GM12878 (cell line): Measurements from ENCODE around the gene HIRA. TPM values are rescaled to one million over a fixed set of nuclear protein-coding genes. Genes with fewer than 3 reads are reported as not detected.

Source experiments
- ATAC-seq: fragments of 200-7000 bp; cut with Tn5 transposase; 3 replicates; pipeline ENCODE4 v1.9.1; 2020; ENCODE audit warnings: mild to moderate bottlenecking, moderate library complexity
- BruUV-seq: library from RNA; stranded (reverse); fragments of 400-500 nt; replicated peaks from 2 replicates; lab custom pipeline; 2021; lab: Mats Ljungman, UMichigan
- CTCF ChIA-PET: fragments of 300-600 bp; sonication (Branson Sonifier 250); formaldehyde crosslinking; extraction: SDS; loops from one replicate; lab custom pipeline; 2021; ENCODE audit warnings: inconsistent platforms; lab: Yijun Ruan, JAX
- POLR2A ChIA-PET: fragments of 350-600 bp; formaldehyde crosslinking; extraction: SDS; loops from one replicate; lab custom pipeline; 2021; ENCODE audit warnings: inconsistent platforms; lab: Charles Lee
- RAD21 ChIA-PET: fragments of 300-600 bp; sonication (Branson Sonifier 250); formaldehyde crosslinking; loops from one replicate; lab custom pipeline; 2023; ENCODE audit warnings: antibody characterized with exemption; ENCODE audit not compliant: unreplicated experiment; lab: Charles Lee
- SMC1A ChIA-PET: fragments of 300-600 bp; sonication (Branson Sonifier 250); formaldehyde crosslinking; loops from one replicate; lab custom pipeline; 2023; ENCODE audit not compliant: unreplicated experiment, uncharacterized antibody; lab: Charles Lee
- DNase-seq: peaks from one replicate; pipeline ENCODE4 v3.0.0-alpha.2; 2011; ENCODE audit warnings: low read depth, low spot score
- FAIRE-seq: peaks from 3 replicates; lab custom pipeline; 2011; peaks lifted over from hg19 to GRCh38; lab: Jason Lieb, UNC
- H2AFZ ChIP-seq: 2 replicates; pipeline ENCODE4 v1.6.0; 2011; ENCODE audit warnings: low read depth, low read length, control low read depth; ENCODE audit not compliant: control insufficient read depth
- H3K27ac ChIP-seq: 2 replicates; pipeline ENCODE4 v1.5.1; 2011; ENCODE audit warnings: control low read depth; ENCODE audit not compliant: control insufficient read depth, insufficient read depth
- H3K27me3 ChIP-seq, 2 experiments: replicated peaks in 1 of 2; 2 replicates each; pipeline versions ENCODE4 v1.6.0 to v1.6.1; 2011; ENCODE audit warnings: low read length in 1 of 2; ENCODE audit not compliant: control insufficient read depth in 2 of 2, insufficient read depth in 2 of 2
- H3K36me3 ChIP-seq, 2 experiments: 2 replicates each; pipeline ENCODE4 v1.5.1; 2011; ENCODE audit warnings: low read length in 1 of 2; ENCODE audit not compliant: control insufficient read depth in 2 of 2, insufficient read depth in 2 of 2
- H3K4me1 ChIP-seq: 2 replicates; pipeline ENCODE4 v1.6.1; 2011; ENCODE audit warnings: mild to moderate bottlenecking, low read length, moderate library complexity, mixed read lengths; ENCODE audit not compliant: control insufficient read depth, insufficient read depth
- H3K4me2 ChIP-seq: 2 replicates; pipeline ENCODE4 v1.6.0; 2011; ENCODE audit warnings: control low read depth; ENCODE audit not compliant: control insufficient read depth, insufficient read depth
- H3K4me3 ChIP-seq: fragments of 200-600 bp; sonication (generic); 2 replicates; pipeline ENCODE4 v1.5.1; 2016
- H3K79me2 ChIP-seq: 2 replicates; pipeline ENCODE4 v1.6.0; 2011; ENCODE audit warnings: low read length; ENCODE audit not compliant: control insufficient read depth, insufficient read depth
- H3K9ac ChIP-seq: 2 replicates; pipeline ENCODE4 v1.8.0; 2011; ENCODE audit warnings: low read length, control low read depth, mixed read lengths; ENCODE audit not compliant: control insufficient read depth, insufficient read depth
- H3K9me3 ChIP-seq: replicated peaks from 3 replicates; pipeline ENCODE4 v1.5.1; 2011; ENCODE audit warnings: mild to moderate bottlenecking, low read length; ENCODE audit not compliant: control insufficient read depth, insufficient read depth
- H4K20me1 ChIP-seq: 2 replicates; pipeline ENCODE4 v1.6.0; 2011; ENCODE audit not compliant: control insufficient read depth, insufficient read depth
- CUX1 ChIP-seq: IDR thresholded peaks from 2 replicates; pipeline ENCODE4 v1.6.1; 2012; ENCODE audit warnings: improper control_type of control experiment, low read depth, low read length; ENCODE audit not compliant: insufficient replicate concordance
- E2F4 ChIP-seq: IDR thresholded peaks from 2 replicates; pipeline ENCODE4 v1.6.1; 2012; ENCODE audit warnings: low read depth, low read length, improper control_type of control experiment
- E2F8 ChIP-seq: fragments of 450-650 bp; IDR thresholded peaks from 2 replicates; pipeline ENCODE4 v1.6.1; 2018; ENCODE audit warnings: mild to moderate bottlenecking, low read depth, moderate library complexity; ENCODE audit not compliant: partially characterized antibody
- NR2C1 ChIP-seq: fragments of 450-650 bp; IDR thresholded peaks from 2 replicates; pipeline ENCODE4 v1.6.1; 2017; ENCODE audit warnings: antibody characterized with exemption, mild to moderate bottlenecking, moderate library complexity
- PKNOX1 ChIP-seq: fragments of 450-650 bp; IDR thresholded peaks from 2 replicates; pipeline ENCODE4 v1.6.1; 2016; ENCODE audit warnings: mild to moderate bottlenecking
- RBBP5 ChIP-seq: fragments of 200-600 bp; sonication (generic); conservative IDR thresholded peaks from 2 replicates; pipeline ENCODE4 v1.6.1; 2016
- RUNX3 ChIP-seq: IDR thresholded peaks from 2 replicates; pipeline ENCODE4 v1.6.1; 2012; ENCODE audit warnings: low read length, inconsistent platforms
- SMARCA5 ChIP-seq: fragments of 450-650 bp; IDR thresholded peaks from 2 replicates; pipeline ENCODE4 v1.6.1; 2017; ENCODE audit warnings: mild to moderate bottlenecking
- ZNF384 ChIP-seq: IDR thresholded peaks from 2 replicates; pipeline ENCODE4 v1.6.1; 2012; ENCODE audit warnings: low read depth, mild to moderate bottlenecking, low read length, improper control_type of control experiment, borderline replicate concordance
- WGBS: methylation state at CpG from one replicate; pipeline ENCODE4 v1.1.6; 2016; ENCODE audit warnings: low lambda C conversion rate; ENCODE audit not compliant: insufficient replicate concordance, insufficient coverage; ENCODE audit errors: missing lambda C conversion rate; 5-methylcytosine and 5-hydroxymethylcytosine counted together
- in situ Hi-C: fragments of 300-500 bp; cut with MboI; formaldehyde crosslinking; loops from 9 replicates; pipeline ENCODE4 v1.14.3; 2018; ENCODE audit warnings: mixed read lengths
- intact Hi-C: fragments of 100-400 bp; cut with micrococcal nuclease; formaldehyde crosslinking; loops from one replicate; pipeline ENCODE4 v1.14.2; 2022; ENCODE audit not compliant: unreplicated experiment
- polyA plus RNA-seq, 11 experiments: library from polyadenylated mRNA; depleted of rRNA in 4 of 11; unstranded in 6 of 11; stranded (reverse) in 5 of 11; fragments of >200 nt; fragmentation: Nextera tagmentation in 4 of 11; fragmentation: Illumina TruSeq in 1 of 11; extraction: Ambion mirVana in 4 of 11; extraction: Trizol in 1 of 11; gene quantifications; 1 replicate in 1 of 11; 2 replicates in 10 of 11; pipeline versions ENCODE4 v1.2.1 to v1.2.3, GENCODE V29; 2011 to 2016; ENCODE audit warnings: inconsistent platforms in 2 of 11, missing spikeins in 2 of 11, low read depth in 1 of 11
- total RNA-seq, 4 experiments: library from RNA; depleted of rRNA in 3 of 4; stranded (reverse); fragments of >200 nt in 3 of 4; fragmentation: Illumina TruSeq in 1 of 4; extraction: Trizol in 1 of 4; gene quantifications; 2 replicates each; pipeline versions ENCODE4 v1.2.1 to v1.2.3, GENCODE V29; 2013 to 2021

The HIRA gene
- total and polyA plus RNA-seq, 10 of the 15 experiments (the other 5 are each of a cell fraction or from before 2014, with no cell fraction given), result 0.34 to 32.7 (median 14.5) TPM

GRCh38 chr22:19377565-19378343 is 53.8 kb downstream of the HIRA start:
- in situ Hi-C loops, result no loop called here
- ATAC-seq, result no peak
- BruUV-seq, result no TSS peak
- RAD21 ChIA-PET, result no interaction called here
- Histone ChIP-seq H3K9me3 (no peaks in the 10 kb centered on the region), H3K4me2 (no peak overlapping the region), H3K4me3 (no peak overlapping the region), H3K9ac (no peak overlapping the region), H3K36me3 (peaks cover 27 to 28% of the 10 kb centered on the region in 2 experiments), H3K27ac (no peak overlapping the region), H3K79me2 (no peaks in the 10 kb centered on the region), H3K27me3 (no peaks in the 10 kb centered on the region), H4K20me1 (no peaks in the 10 kb centered on the region), H2AFZ (no peak overlapping the region), H3K4me1 (no peaks in the 10 kb centered on the region)
- CTCF ChIA-PET, result no interaction called here
- SMC1A ChIA-PET, result no interaction called here
- intact Hi-C loops, result no loop called here
- no peak for FAIRE-seq
- 99% methylated on average over 10 of the region's 10 CpGs for WGBS
- POLR2A ChIA-PET, result no interaction called here
- no peak for DNase-seq
- TF ChIP-seq E2F4, result no peak
- no peak for TF ChIP-seq ZNF384
- no peak for TF ChIP-seq PKNOX1
- TF ChIP-seq E2F8, result no peak
- no peak for TF ChIP-seq SMARCA5
- no peak for TF ChIP-seq NR2C1
- no peak for TF ChIP-seq RBBP5
- no peak for TF ChIP-seq RUNX3
- TF ChIP-seq CUX1, result no peak
